SHP77 (cell line): ENCODE data around the gene CCDC78.

Experiments used
- DNase-seq, 2 experiments: peaks; one replicate each; lab custom pipeline; 2025; lab: John Stamatoyannopoulos, UW

Gene CCDC78

DNA sequence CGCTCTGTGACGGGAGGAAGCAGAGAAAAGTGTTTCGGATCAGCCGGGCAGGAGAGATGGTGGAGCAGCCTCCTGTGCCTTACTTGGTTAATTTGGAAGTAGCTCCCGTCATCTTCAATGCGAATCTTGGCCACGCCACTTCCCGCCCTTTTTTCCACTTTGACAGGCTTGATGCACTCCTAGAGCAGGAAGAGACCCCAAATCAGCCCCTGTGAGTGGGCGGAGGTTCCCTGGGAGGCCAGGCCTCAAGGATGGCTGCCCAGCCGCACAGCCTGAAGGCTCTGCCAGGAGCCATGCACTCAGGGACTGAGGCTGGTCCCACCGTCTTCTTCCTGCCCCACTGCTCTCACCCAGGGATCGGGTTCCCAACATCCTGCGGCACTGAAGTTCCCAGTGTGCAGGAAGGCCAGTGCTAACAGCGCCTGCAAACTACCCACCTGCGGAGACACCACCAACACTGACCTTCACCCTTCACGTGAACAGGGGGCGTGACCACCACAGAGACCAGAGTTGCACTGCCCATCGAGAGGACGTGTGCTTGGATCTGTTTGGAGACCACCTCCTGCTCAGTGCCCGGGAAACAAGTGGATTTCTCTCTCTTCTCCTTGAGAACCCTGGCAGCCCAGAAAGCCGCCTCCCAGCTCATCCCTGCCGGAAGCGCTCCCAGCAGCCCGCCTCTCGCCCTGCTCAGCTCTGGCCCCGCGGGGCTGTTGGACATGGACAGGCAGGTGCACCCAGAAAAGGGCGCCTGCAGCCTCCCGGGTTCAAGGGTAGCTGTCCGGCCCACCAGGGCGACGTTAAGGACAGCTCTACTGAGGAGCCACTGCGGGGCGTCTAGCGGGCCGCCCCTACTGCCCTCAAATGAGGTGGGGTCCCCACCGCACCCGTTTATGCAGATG lies 13.6 kb upstream of the CCDC78 start:
- DNase-seq: no peak

DNA sequence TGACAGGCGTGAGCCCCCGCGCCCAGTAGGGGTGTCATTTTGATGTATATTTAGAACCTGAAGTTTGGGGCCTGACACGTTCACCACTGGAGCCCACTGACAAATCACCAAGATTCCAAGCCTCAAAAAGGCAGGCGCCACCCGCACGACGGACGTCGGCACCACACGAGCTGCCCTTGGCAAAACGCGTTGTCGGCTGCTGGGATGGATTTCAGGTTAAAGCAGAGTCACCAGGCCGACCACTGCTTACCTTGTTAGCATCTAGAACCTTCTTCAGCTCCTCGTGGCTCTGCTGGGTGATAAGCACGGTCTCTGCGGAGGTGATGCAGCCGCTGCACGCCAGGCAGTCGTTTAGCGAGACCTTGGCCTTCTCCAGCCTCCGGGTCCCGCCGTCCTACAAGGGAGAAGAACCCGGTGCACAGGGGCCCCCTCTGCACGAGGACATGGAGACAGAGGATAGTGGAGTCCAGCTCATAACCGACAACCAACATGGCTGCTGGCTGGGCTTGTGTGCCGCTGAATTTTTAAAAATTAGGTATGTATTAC lies 10.8 kb upstream of the CCDC78 start:
- no peak for DNase-seq

DNA sequence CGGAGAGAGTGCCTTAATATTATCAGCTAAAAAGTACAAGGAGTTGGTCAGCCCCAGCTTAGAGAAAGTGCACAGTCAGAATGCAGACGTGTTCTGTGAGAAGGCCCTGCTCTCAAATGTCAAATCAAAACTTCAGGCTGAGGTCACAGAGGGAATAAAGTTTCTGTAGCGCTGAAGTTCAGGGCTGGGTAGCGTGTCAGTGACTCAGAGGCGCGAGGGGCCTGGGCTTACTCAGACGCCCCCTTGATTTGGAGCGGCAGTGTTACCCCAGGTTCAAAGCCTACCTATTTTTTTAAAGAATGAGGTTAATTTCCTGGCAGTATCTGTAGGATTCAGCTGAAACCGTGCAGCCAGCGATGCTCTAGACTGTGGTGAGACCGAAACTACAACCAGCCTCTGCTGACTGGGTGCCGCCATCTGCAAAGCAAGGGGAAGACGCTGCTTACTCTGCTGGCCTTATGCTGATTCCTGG lies 9.8 kb upstream of the CCDC78 start:
- no peak for DNase-seq

DNA sequence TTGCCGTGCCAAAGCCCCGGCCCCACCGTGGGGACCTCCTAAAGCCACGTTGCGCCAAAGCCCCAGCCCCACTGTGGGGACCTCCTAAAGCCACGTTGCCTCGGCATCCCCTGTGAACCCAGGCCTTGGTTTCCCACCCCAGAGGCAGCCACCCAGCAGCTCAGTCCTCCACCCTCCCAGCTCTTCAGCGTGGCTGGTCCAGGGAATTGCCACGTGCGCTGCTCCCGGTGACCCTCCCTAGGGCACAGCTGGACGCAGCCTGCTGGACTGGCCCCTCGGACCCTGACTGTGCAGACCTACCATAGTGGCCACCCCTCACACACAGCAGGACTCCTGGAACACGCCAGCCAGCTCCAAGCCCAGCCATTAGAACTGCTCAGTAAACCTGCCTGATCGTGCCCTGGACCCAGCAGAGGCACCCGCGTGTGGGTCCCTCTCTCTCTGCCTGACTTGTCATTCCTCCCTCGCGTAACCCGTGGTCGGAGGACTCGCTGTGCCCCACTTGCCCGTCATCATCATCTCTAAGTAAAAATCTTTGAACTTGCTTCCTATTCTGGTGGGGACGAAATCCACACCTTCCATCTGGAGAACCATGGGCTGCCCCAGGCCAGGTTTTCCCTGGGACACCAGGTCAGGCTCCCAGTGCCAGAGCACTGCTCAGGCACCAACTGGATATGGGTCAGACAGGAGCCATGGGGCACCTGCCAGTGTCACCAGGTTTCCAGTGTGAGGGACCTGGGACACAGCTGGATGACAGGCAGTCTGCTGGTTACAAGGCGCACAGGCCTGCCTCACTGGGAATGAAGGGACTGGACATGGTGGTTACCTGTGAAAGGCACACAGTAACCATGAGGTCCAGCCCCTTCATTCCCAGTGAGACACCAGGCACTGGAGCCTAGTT lies 9.0 kb upstream of the CCDC78 start:
- DNase-seq: no peak

DNA sequence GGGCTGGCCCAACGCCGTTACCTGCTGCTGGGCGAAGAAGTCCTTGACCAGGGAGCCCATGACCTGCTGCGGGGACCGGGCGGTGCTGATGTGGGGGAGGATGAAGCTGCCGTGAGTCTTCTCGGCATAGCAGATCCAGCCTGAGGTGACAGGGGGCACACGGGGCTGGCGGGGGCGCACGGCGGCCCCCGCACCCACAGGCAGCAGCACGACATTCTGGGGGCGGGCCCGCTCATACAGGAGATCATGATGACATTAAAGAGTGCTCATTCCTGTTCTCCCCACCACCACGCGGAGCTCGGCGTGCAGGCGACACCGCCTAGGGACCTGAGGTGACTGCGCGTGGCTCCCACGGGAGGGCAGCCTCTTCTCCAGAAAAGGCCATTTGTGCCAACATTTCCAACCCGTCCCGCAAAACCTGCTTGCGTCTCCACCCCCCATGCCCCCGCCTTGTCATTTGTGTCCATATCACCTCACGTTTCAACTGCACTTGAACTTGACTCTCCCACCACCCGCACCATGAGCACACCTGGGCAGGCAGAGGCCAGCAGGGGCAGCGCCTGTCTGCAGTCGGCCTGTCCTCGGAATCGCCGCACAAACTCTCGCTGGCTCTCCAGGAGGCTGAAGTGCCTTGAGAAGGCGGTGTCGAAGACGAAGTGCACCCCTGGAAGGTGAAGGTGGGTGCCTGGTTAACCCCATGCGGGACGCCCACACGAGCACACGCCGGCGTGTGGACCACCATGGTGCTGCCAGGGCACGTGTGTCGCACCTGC lies 8.2 kb upstream of the CCDC78 start:
- no peak for DNase-seq

DNA sequence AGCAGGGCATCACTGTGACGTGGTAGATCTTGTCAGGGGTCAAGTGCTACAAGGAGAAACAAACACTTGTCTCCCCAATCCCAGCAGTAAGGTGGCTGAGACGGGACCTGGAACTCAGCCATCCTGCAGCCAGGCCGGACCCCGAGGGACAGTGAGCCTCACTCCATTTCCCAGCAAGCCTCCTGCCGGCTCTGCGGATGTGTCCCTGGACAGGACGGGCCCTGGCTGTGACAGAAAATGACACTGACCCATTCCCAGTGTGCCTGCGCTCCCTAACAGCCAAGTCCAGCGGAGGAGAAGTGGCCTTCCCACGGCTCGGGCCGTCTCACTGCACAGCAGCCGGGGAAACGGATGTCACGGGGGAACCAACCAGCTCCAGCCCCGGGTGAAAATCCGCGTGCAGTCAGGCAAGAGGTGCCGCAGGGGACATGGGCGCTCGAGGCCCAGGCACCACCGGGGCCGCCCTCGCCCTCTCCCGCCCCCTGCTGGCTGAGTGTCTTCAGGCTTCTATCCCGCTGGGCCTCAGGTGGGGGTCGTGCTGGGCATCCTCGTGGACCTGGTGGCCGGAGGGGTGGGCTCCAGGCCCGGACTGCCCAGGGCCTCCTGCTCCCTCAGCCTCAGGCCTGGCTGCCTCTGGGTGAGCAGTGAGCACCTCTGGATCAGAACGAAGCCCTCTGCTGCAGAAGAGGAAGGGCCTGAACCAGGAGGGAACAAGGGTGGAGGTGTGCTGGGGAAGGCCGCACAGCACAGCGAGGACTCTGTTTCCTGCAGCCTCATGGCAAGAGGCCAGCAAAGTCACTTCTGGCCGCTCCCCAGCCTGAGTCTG lies 7.4 kb upstream of the CCDC78 start:
- DNase-seq: no peak

DNA sequence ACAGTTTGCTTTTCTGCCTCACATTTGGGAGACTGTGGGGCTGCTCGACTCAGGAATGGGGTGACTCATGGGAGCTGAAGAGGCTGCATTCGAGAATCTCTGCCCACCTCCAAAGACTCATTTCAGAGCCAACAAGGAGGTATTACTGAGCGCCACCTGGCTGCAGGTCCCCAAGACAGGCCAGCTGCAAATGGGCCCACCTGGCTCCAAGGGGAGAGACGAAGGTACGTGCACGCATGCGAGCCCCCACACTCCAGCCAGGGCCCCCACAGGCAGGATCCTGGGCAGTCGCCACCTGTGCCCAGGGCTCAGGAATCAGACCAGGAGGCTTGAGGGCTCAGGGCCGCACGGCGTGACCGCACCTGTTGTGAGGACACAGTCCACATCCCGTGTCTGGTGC lies 6.7 kb upstream of the CCDC78 start:
- no peak for DNase-seq

DNA sequence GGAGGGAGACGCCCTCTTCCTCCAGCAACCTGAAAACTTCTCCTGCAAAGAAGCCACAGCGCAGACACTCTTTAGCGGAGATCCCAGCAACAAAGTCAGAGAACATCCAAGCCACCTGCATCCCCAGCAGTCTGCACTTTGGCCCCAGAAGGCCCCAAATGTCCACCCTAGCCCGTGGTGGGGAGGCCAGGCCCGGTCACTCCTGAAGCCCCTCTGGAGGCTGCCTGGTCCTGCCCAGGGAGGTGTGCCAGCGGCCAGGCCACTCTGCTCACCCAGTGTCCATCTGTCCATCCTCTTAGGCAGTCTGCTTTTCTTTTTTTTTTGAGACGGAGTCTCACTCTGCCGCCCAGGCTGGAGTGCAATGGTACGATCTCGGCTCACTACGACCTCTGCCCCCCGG lies 6.1 kb upstream of the CCDC78 start:
- no peak for DNase-seq

DNA sequence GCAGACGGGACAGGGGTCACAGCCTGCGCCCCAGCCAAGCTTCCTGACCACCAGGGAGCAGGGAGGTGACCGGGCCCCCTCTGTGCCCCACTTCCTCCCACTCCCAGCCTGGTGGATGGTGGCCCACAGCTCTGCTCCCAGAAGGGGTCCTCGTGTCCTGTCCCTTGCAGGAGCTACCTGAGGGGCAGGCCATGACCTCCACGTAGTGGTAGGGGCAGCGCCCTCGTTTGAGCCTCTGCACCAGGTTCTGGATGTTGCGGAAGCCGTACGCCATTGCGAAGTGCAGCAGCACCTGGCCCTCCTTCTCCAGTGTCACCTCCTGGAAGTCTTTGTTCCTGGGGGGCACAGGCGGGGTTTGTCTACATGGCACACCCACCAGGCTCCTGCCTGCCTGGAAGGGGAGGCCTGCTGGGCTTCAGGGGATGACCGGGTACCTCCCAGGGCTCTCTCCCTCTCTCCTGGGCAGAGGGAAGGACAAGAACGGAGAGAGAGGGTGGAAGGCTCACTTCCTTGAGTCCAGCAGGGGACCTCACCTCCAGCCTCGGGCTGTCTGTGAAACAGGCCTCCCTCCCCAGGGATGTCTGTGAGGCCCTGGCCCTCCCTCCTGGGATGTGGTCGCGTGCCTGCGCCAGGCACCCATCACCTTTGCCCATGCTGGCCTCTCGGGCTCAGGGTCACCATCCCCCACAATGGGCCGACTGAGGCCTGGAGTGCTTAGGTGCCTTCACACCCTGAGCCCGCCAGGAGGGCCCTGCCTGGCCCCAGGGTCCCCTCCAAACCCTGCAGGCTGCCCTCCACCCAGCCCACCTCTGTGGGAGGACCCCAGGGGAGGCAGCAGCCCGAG lies 4.6 kb upstream of the CCDC78 start:
- no peak for DNase-seq

DNA sequence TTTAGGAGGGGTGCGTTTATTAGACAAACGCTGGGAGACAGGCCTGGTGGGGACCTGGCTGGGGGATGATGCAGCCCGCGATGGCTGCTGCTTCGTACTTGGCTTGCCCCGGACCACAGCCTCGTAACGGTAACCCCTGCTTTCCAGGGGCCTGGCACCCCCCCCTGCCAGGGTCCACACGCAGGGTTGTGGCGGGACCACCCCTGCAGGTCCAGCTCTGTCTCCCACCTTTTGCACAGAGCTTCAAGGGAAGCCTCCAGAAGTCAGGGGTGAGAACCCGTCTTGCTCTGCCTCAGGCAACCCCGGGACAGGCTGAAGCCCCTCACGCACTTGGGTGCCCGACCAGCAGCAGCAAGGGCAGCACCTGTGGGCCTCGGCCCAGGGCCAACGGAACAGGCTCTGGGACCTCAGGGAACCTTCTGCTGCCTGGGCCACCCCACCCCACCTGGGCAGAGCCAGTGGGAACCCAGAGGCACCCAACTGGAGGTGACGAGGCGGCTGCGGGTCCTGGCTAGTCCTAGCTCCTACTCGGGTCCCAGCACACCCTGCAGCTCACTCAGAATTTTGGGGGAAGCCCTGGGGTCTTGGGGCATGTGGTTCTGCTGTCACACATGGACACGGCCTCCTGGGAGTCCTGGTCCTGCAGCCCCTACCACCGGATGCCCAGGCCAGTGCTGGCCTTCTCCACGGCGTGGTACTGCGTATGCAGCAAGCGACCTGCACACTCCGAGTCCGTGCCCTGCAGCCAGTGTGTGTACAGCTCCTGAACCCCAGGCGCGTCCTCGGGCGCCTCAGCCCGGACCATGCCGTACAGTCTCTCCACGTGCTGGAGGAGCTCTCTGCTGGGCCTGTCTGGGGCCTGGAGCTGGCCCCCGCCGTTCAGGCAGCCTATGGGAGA lies 3.8 kb upstream of the CCDC78 start:
- DNase-seq: no peak

DNA sequence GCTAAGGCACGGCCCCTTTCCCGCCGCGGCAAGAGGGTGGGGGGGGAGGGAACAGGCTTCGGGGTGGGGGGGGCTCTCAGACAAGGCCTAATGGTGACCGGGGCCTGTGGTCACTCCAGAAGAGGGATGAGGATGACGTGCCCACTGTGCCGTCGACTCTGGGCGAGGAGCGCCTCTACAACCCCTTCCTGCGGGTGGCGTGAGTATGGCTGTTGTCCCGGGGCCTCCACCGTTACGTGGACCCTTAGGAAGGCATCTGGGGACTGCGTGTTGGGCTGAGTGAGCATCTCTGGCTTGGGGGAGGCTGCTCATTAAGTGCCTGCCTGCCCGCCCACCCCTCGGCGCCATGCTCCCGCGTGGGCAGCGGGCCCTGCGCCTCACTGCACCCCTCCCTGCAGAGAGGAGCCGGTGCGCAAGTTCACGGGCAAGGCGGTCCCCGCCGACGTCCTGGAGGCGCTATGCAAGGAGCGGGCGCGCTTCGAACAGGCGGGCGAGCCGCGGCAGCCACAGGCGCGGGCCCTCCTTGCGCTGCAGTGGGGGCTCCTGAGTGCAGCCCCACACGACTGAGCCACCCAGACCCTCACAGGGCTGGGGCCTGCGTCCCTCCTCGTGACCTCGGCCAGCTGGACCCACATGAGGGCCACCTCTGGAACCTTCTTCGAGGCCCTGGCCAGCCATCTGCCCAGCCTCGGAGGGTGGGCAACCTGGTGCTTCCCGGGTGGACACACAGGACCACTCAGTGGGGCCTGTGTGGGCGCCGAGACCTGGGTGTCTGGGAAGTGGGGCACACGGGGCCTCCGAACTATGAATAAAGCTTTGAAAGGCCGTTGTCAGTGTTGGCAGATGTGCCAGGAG lies 2.9 kb upstream of the CCDC78 start:
- no peak for DNase-seq

DNA sequence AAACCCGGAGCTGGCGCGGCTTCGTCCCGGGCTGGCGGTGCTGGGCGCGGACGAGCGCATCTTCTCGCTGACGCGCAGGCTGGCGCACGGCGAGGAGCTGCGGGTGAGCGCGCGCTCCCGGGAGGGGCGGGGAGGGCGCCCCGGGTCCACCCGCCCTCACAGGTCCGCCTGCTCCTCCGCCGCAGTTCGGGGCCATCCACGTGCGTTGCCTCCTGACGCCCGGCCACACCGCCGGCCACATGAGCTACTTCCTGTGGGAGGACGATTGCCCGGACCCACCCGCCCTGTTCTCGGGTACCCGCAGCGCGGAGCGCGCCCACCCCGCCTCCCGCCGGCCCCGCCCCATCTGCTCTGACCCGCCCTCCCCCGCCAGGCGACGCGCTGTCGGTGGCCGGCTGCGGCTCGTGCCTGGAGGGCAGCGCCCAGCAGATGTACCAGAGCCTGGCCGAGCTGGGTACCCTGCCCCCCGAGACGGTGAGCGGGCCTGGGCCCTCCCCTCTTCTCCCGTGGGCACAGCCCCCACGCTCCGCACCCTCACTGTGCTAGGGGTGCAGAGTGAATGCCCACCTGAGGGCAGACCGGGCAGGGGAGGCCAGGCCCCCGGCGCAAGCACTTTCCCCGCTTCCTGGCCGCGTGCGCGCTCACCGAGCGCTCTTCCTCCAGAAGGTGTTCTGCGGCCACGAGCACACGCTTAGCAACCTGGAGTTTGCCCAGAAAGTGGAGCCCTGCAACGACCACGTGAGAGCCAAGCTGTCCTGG lies 2.1 kb upstream of the CCDC78 start:
- DNase-seq: peak in 1 of 2 experiments; percentile 71

DNA sequence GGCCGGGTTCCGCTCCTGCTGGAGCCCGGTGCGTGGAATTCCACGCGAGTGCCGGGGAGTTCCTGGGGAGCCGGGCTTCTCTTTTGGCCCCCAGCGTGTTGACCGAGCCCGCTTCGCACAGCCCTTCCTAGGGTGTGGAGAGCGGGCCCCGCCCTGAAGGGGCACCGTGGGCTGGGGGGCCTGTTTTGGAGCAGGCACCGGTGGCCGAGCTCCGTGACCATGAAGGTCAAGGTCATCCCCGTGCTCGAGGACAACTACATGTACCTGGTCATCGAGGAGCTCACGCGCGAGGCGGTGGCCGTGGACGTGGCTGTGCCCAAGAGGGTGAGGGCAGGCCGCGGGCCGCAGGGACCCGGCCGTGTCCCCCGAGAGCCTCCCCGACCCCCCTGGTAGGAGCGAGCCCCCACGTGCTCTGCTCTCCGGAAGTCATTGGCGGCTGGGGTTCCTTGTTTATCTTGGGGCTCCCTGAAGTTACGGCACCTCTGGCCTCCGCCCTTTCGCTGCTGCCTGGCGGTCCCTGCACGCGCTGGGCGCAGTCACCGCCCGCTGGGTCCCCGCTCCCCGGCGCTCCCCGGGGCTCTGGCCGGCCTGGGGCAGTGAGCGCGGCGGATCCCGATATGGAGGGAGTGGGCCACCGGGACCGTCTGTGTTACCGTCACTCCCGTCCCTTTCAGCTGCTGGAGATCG lies 1.2 kb upstream of the CCDC78 start:
- no peak for DNase-seq

DNA sequence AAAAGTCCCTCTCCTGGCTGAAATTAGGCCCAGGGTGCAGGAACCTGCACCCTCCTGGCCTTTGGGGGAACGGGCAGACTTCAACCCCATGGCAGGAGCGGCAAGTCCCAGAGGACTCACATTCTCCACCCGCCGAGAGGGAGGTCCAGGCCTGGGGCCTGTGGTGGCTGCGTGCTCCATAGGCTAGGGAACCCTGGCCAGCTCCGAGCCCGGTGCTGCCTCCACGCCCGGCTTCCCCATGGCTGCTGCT lies 130 bp downstream of the CCDC78 start:
- DNase-seq: no peak

DNA sequence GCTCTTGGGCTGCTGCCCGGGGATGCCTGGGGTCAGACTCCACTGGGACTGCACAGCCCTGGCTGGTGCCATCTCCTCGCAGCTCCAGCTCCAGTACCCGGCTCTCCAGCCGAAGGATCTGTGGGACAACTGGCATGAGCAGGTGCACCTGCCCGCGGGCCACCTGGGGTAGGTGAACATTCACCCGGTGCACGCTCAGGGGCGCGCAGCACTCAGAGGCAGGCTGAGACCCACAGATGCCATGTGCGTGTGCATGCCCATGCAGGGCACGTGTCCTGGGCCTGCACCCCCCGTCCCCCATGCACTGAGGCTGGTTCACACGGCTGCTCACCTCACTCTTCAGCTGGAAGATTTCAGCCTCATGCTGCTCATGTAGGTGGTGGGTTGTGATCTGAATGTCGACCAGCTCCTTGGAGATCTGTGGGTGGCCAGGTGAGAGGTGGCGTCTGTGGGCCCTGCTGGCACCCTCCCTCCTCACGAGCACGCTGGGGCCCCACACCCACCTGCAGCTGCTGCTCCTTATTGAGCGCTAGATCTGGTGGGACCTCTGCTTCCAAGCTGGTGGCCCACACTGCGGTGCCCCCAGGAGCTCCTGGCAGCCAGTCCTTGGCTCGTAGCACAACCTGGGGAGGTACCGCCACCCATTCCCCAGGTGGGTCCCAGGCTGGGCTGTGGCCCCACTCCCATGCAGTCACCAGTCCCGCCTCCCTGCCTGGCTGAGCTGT lies 618 bp downstream of the CCDC78 start:
- no peak for DNase-seq

DNA sequence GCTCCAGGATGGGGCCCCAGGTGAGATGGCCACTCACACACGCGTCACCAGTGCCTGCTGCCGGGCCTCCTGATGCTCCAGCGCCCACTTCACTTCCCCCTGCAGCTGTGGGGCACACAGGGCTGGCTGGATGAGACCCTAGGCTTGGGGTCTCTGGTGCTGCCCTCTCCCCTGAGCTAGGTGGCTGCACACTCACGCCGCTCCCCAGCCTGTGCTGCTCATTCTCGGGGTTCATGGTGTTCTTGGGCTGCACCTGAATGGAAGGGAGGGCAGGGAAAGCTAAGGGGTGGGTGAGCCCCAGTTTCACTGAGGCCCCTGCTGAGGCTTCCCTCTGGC lies 1.2 kb downstream of the CCDC78 start:
- DNase-seq: no peak
